Panc1 (cell line): ENCODE data around the gene PXN. TPM values are rescaled to one million over a fixed set of nuclear protein-coding genes. Genes with fewer than 3 reads are reported as not detected.
"Not testable (repeated sequence)": the region's sequence is repeated elsewhere in the genome, so short reads cannot be mapped to it uniquely, and the experiment has no call there.

Experiments used
- ATAC-seq: fragments of 200-7000 bp; cut with Tn5 transposase; 2 replicates; pipeline ENCODE4 v1.9.1; 2020; ENCODE audit warnings: mild to moderate bottlenecking, moderate library complexity
- BruUV-seq: library from RNA; stranded (reverse); fragments of 400-500 nt; replicated peaks from 2 replicates; lab custom pipeline; 2021; lab: Mats Ljungman, UMichigan
- CTCF ChIA-PET: fragments of 300-600 bp; sonication (Branson Sonifier 250); formaldehyde crosslinking; loops from one replicate; lab custom pipeline; 2022; ENCODE audit warnings: antibody characterized with exemption; lab: Charles Lee
- POLR2A ChIA-PET: fragments of 300-600 bp; sonication (Branson Sonifier 250); formaldehyde crosslinking; loops from one replicate; lab custom pipeline; 2022; ENCODE audit warnings: antibody characterized with exemption; lab: Charles Lee
- DNase-seq: peaks from one replicate; pipeline ENCODE4 v3.0.0-alpha.2; 2010; ENCODE audit warnings: low read depth, low spot score
- H3K27ac ChIP-seq: 2 replicates; pipeline ENCODE4 v1.5.1; 2011; ENCODE audit warnings: mild to moderate bottlenecking, low read length, inconsistent platforms
- H3K27me3 ChIP-seq: fragments of 200-500 bp; sonication (Bioruptor generic); 2 replicates; pipeline ENCODE4 v1.6.0; 2014; ENCODE audit warnings: low read length, inconsistent platforms; ENCODE audit not compliant: control insufficient read depth, insufficient read depth
- H3K36me3 ChIP-seq: fragments of 200-500 bp; sonication (Bioruptor generic); 2 replicates; pipeline ENCODE4 v1.5.1; 2014; ENCODE audit warnings: inconsistent platforms, mild to moderate bottlenecking, low read length, moderate library complexity; ENCODE audit not compliant: control insufficient read depth, insufficient read depth
- H3K4me1 ChIP-seq: 2 replicates; pipeline ENCODE4 v1.5.1; 2011; ENCODE audit warnings: inconsistent platforms, mild to moderate bottlenecking, low read length, moderate library complexity; ENCODE audit not compliant: control insufficient read depth, insufficient read depth
- H3K4me3 ChIP-seq, 2 experiments: 2 replicates each; pipeline ENCODE4 v1.5.1; 2011 to 2012; ENCODE audit warnings: low read depth in 2 of 2, low read length in 2 of 2, mild to moderate bottlenecking in 2 of 2, inconsistent platforms in 1 of 2, moderate library complexity in 1 of 2
- H3K9me3 ChIP-seq: fragments of 200-500 bp; sonication (Bioruptor generic); 2 replicates; pipeline ENCODE4 v1.5.1; 2014; ENCODE audit warnings: low read depth, mild to moderate bottlenecking, inconsistent platforms, low read length, moderate library complexity; ENCODE audit not compliant: control insufficient read depth, insufficient read depth
- POLR2AphosphoS5 ChIP-seq: IDR thresholded peaks from 2 replicates; pipeline ENCODE4 v1.6.1; 2012; ENCODE audit warnings: mild to moderate bottlenecking, low read depth, low read length, moderate library complexity
- SIN3A ChIP-seq: IDR thresholded peaks from 2 replicates; pipeline ENCODE4 v1.6.1; 2012; ENCODE audit warnings: low read depth, mild to moderate bottlenecking, low read length, moderate library complexity, borderline replicate concordance; ENCODE audit not compliant: insufficient read depth
- TCF7L2 ChIP-seq: IDR thresholded peaks from 2 replicates; pipeline ENCODE4 v1.6.1; 2011; ENCODE audit warnings: mild to moderate bottlenecking, low read depth, low read length, inconsistent platforms
- in situ Hi-C: cut with HindIII; loops from 2 replicates; pipeline ENCODE4 v1.10.0; 2016; ENCODE audit warnings: low sequenced_read_pairs, low pct_unique_long_range_greater_than_20kb
- intact Hi-C: fragments of 100-400 bp; cut with micrococcal nuclease; formaldehyde crosslinking; loops from one replicate; pipeline ENCODE4 v1.10.0; 2022; ENCODE audit not compliant: unreplicated experiment
- total RNA-seq: library from RNA; stranded (reverse); gene quantifications from one replicate; pipeline ENCODE4 v1.2.1, GENCODE V29; 2021; ENCODE audit not compliant: unreplicated experiment
- TF ChIP-seq, protein P1 (sequence below), 2 experiments: IDR thresholded peaks; 2 replicates each; pipeline ENCODE4 v1.6.1; 2011 to 2012; ENCODE audit warnings: low read depth in 2 of 2, control low read depth in 1 of 2, low read length in 1 of 2, mild to moderate bottlenecking in 1 of 2, moderate library complexity in 1 of 2; ENCODE audit not compliant: insufficient read depth in 1 of 2
- TF ChIP-seq, protein P2 (sequence below): fragments of 450-650 bp; IDR thresholded peaks from 2 replicates; pipeline ENCODE4 v1.5.1; 2017; ENCODE audit warnings: mild to moderate bottlenecking

Gene PXN
- total RNA-seq, 1 experiment from 2014 or later, result 484 TPM

DNA sequence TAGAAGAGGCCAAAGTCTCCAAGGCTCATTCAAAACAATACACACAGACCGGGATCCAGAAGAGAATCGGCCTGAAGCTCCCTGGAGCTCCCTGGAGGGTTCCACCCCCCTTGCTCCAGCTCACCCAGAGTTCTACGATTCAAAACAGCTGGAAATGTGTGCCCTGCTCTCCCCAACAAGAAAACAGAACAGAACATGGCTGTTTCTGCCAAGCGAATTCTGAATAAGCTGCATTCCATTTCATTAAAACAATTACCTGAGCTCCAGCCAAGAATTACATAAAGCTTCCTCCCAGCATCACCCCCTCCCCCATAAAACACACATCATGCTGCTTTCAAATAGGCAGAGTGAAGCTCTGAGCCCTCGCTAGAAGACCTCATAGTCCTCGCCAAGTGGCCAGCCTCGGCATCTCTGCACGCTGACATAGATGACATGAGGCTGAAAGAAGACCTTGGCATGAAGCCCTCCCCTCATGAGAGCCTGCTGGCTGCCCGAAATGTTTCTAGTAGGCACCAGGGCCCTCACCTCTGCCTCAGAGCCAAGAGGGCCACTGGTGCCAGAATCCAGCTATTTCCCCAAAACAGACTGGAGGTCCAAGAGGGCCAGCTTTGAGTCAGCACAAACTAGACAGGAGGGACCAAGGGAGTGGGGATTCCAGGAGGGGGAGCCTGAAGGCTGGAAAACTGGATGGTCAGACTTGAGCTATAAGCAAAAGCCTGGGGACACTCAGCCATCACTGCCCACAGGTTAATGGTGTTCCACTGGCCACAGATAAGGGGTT lies 8.3 kb downstream of the PXN start:
- ChIA-PET CTCF (interaction anchor here (0.6 to 2.0 kb wide), 6 partner anchors 11 to 749 kb away, joined by 3 to 18 read pairs (median 10); partner anchors contain the start of gene RNU4-2), POLR2A (interaction anchor here (0.5 to 1.2 kb wide), 4 partner anchors 8 to 69 kb away, joined by 3 to 6 read pairs (median 4); partner anchors contain the start of genes PXN and RPLP0)
- intact Hi-C loops (no loop called here), in situ Hi-C loops (no loop called here)
- ATAC-seq (peak; percentile 48), DNase-seq (no peak)
- TF ChIP-seq, protein P1, sequence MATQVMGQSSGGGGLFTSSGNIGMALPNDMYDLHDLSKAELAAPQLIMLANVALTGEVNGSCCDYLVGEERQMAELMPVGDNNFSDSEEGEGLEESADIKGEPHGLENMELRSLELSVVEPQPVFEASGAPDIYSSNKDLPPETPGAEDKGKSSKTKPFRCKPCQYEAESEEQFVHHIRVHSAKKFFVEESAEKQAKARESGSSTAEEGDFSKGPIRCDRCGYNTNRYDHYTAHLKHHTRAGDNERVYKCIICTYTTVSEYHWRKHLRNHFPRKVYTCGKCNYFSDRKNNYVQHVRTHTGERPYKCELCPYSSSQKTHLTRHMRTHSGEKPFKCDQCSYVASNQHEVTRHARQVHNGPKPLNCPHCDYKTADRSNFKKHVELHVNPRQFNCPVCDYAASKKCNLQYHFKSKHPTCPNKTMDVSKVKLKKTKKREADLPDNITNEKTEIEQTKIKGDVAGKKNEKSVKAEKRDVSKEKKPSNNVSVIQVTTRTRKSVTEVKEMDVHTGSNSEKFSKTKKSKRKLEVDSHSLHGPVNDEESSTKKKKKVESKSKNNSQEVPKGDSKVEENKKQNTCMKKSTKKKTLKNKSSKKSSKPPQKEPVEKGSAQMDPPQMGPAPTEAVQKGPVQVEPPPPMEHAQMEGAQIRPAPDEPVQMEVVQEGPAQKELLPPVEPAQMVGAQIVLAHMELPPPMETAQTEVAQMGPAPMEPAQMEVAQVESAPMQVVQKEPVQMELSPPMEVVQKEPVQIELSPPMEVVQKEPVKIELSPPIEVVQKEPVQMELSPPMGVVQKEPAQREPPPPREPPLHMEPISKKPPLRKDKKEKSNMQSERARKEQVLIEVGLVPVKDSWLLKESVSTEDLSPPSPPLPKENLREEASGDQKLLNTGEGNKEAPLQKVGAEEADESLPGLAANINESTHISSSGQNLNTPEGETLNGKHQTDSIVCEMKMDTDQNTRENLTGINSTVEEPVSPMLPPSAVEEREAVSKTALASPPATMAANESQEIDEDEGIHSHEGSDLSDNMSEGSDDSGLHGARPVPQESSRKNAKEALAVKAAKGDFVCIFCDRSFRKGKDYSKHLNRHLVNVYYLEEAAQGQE (IDR thresholded peaks at IDR 0.05; ENCODE audit: insufficient read depth in 1 of 2, low read depth in 2 of 2, low read length in 1 of 2), result no peak
- no peak for TF ChIP-seq TCF7L2
- TF ChIP-seq POLR2AphosphoS5, result no peak
- TF ChIP-seq SIN3A, result no peak
- TF ChIP-seq, protein P2, sequence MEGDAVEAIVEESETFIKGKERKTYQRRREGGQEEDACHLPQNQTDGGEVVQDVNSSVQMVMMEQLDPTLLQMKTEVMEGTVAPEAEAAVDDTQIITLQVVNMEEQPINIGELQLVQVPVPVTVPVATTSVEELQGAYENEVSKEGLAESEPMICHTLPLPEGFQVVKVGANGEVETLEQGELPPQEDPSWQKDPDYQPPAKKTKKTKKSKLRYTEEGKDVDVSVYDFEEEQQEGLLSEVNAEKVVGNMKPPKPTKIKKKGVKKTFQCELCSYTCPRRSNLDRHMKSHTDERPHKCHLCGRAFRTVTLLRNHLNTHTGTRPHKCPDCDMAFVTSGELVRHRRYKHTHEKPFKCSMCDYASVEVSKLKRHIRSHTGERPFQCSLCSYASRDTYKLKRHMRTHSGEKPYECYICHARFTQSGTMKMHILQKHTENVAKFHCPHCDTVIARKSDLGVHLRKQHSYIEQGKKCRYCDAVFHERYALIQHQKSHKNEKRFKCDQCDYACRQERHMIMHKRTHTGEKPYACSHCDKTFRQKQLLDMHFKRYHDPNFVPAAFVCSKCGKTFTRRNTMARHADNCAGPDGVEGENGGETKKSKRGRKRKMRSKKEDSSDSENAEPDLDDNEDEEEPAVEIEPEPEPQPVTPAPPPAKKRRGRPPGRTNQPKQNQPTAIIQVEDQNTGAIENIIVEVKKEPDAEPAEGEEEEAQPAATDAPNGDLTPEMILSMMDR, result no peak
- no peaks in the 10 kb centered on the region for H3K9me3 ChIP-seq
- H3K4me1 ChIP-seq, result peaks cover 96% of the 10 kb centered on the region
- no peaks in the 10 kb centered on the region for H3K27me3 ChIP-seq
- H3K36me3 ChIP-seq, result peaks cover 4% of the 10 kb centered on the region; the same call in 1 of the 2 replicates
- H3K27ac ChIP-seq, result peak overlapping the region; percentile 100
- no TSS peak for BruUV-seq
- peak overlapping the region in 1 of 2 experiments; percentile 3; a peak in 2 of 4 replicates for H3K4me3 ChIP-seq

DNA sequence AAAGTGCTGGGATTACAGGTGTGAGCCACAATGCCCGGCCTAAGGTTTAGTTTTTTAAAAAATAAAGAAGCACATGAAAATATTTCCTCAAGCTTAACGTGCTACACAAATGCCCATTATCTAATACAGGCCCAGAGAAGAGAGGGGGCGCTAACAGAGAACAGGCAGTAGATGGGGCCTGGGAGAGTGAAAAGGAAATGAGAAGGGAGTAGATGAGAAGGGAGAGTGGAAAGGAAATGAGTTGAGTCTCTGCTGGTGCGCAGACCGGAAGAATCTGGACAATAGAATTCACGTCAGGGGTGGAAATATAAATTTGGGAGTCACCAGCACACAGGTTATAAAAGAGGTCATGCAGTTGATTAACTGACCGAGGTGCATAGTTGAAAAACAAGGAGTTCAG lies 10.7 kb downstream of the PXN start:
- no TSS peak for BruUV-seq
- CTCF ChIA-PET, result interaction anchor here (0.5 to 2.0 kb wide), 4 partner anchors 9 to 54 kb away, joined by 3 to 5 read pairs (median 4); partner anchors contain the start of gene RPLP0
- peaks cover 97% of the 10 kb centered on the region for H3K4me1 ChIP-seq
- intact Hi-C loops, result no loop called here
- no peak for ATAC-seq
- no peaks in the 10 kb centered on the region; the same call in 1 of the 2 replicates for H3K36me3 ChIP-seq
- TF ChIP-seq SIN3A (no peak), POLR2AphosphoS5 (no peak), TCF7L2 (no peak)
- TF ChIP-seq, protein P2, result no peak
- TF ChIP-seq, protein P1 (IDR thresholded peaks at IDR 0.05; ENCODE audit: insufficient read depth in 1 of 2, low read depth in 2 of 2, low read length in 1 of 2), result no peak
- in situ Hi-C loops, result no loop called here
- POLR2A ChIA-PET, result interaction anchor here (0.7 to 0.9 kb wide), 2 partner anchors 33 to 37 kb away, joined by 4 read pairs; partner anchors contain the start of gene RNU4-2
- no peak for DNase-seq
- H3K27ac ChIP-seq, result peak overlapping the region; percentile 100
- no peak overlapping the region for H3K4me3 ChIP-seq
- H3K27me3 ChIP-seq, result no peaks in the 10 kb centered on the region
- H3K9me3 ChIP-seq, result no peaks in the 10 kb centered on the region

DNA sequence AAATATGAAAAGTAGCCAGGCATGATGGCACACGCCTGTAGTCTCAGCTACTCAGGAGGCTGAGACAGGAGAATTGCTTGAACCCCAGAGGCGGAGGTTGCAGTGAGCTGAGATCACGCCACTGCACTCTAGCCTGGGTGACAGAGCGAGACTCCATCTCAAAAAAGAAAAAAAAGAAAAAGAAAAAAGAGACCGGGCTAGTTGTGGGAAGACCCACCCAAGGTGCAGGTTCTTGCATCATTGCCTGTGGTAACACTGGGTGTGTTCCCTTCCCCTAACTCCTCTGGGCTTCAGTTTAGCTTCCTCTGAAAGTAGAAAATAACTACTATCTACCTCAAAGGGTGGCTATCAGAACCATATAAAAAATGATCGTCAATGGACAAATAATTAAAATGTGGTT lies 12.2 kb downstream of the PXN start:
- Histone ChIP-seq H3K27ac (peak overlapping the region; percentile 100), H3K4me1 (peaks cover 96% of the 10 kb centered on the region)
- DNase-seq, intact Hi-C loops, H3K4me3 ChIP-seq, H3K27me3 ChIP-seq, in situ Hi-C loops, H3K9me3 ChIP-seq, BruUV-seq, ATAC-seq, H3K36me3 ChIP-seq: not testable (repeated sequence)
- POLR2A ChIA-PET, result interaction anchor here (0.6 to 0.7 kb wide), 2 partner anchors 292 to 1309 kb away, joined by 3 to 9 read pairs; no protein-coding TSS in a partner anchor
- CTCF ChIA-PET, result interaction anchor here (2.0 kb wide), 1 partner anchor 25 kb away, joined by 5 read pairs; no protein-coding TSS in a partner anchor
